Fibroblast of lung (primary cell): ENCODE measurements around the gene CCNE1. TPM values are rescaled to one million over a fixed set of nuclear protein-coding genes. Genes with fewer than 3 reads are reported as not detected.
A peak's percentile ranks its signal among the peaks of the same experiment; 100 is the strongest.

Experiments used
- DNase-seq, 2 donors: peaks; one replicate each; pipeline versions ENCODE4 v3.0.0 to v3.0.0-alpha.2; 2010; ENCODE audit warnings: low read depth in 2 of 2
- H2AFZ ChIP-seq: 2 replicates; pipeline ENCODE4 v1.5.1; 2012; ENCODE audit warnings: low read length, control low read depth, inconsistent platforms
- H3K27ac ChIP-seq: 2 replicates; pipeline ENCODE4 v1.5.1; 2011; ENCODE audit warnings: low read length, control low read depth; ENCODE audit not compliant: insufficient read depth
- H3K27me3 ChIP-seq: 2 replicates; pipeline ENCODE4 v1.5.1; 2011; ENCODE audit warnings: mild to moderate bottlenecking, low read length; ENCODE audit not compliant: control insufficient read depth, insufficient read depth
- H3K36me3 ChIP-seq: 2 replicates; pipeline ENCODE4 v1.5.1; 2011; ENCODE audit warnings: low read length; ENCODE audit not compliant: control insufficient read depth, insufficient read depth
- H3K4me1 ChIP-seq: 2 replicates; pipeline ENCODE4 v1.5.1; 2011; ENCODE audit warnings: low read length; ENCODE audit not compliant: control insufficient read depth, insufficient read depth; ENCODE audit errors: extremely low read depth
- H3K4me2 ChIP-seq: 2 replicates; pipeline ENCODE4 v1.5.1; 2011; ENCODE audit warnings: low read length, control low read depth; ENCODE audit not compliant: insufficient read depth; ENCODE audit errors: extremely low read depth
- H3K4me3 ChIP-seq, 4 experiments: fragments of 200-600 bp in 1 of 4; sonication (generic) in 1 of 4; replicated peaks in 1 of 4; 2 replicates each; pipeline ENCODE4 v1.5.1; 2011 to 2016; ENCODE audit warnings: low read length in 4 of 4, low read depth in 3 of 4, mild to moderate bottlenecking in 3 of 4, control low read depth in 2 of 4, inconsistent platforms in 1 of 4, mixed read lengths in 1 of 4; ENCODE audit not compliant: insufficient read depth in 1 of 4; ENCODE audit errors: control extremely low read depth in 1 of 4
- H3K79me2 ChIP-seq: 2 replicates; pipeline ENCODE4 v1.5.1; 2012; ENCODE audit warnings: mild to moderate bottlenecking, low read length, inconsistent platforms; ENCODE audit not compliant: control insufficient read depth, insufficient read depth
- H3K9ac ChIP-seq: 2 replicates; pipeline ENCODE4 v1.5.1; 2011; ENCODE audit warnings: mild to moderate bottlenecking, low read length, control low read depth; ENCODE audit not compliant: insufficient read depth
- H3K9me3 ChIP-seq: 2 replicates; pipeline ENCODE4 v1.5.1; 2012; ENCODE audit warnings: low read depth, low read length; ENCODE audit not compliant: control insufficient read depth, insufficient read depth
- H4K20me1 ChIP-seq: 2 replicates; pipeline ENCODE4 v1.5.1; 2011; ENCODE audit warnings: low read length; ENCODE audit not compliant: control insufficient read depth, insufficient read depth; ENCODE audit errors: extremely low read depth
- CTCF ChIP-seq, 2 donors: IDR thresholded peaks in 1 of 2; conservative IDR thresholded peaks in 1 of 2; 1 replicate in 1 of 2; 2 replicates in 1 of 2; pipeline ENCODE4 v1.5.1; 2011 to 2012; ENCODE audit warnings: low read length in 2 of 2, control low read depth in 1 of 2, inconsistent platforms in 1 of 2, low read depth in 1 of 2, mild to moderate bottlenecking in 1 of 2
- EZH2 ChIP-seq: IDR thresholded peaks from 2 replicates; pipeline ENCODE4 v1.5.1; 2012; ENCODE audit warnings: low read length, control low read depth, mild to moderate bottlenecking; ENCODE audit errors: missing control alignments
- polyA plus RNA-seq, 2 donors: library from polyadenylated mRNA; depleted of rRNA in 1 of 2; stranded (reverse) in 1 of 2; unstranded in 1 of 2; fragments of >200 nt; gene quantifications; 2 replicates each; pipeline ENCODE4 v1.2.1, GENCODE V29; 2011 to 2012; ENCODE audit warnings: missing spikeins in 1 of 2
- total RNA-seq: library from RNA; depleted of rRNA; stranded (reverse); fragments of >200 nt; gene quantifications from 2 replicates; pipeline ENCODE4 v1.2.1, GENCODE V29; 2014

Gene CCNE1
- total and polyA plus RNA-seq, 2 donors (not counting 1 experiment from before 2014, with no cell fraction given): 4.8 to 5.3 TPM

- H3K27me3 ChIP-seq: peaks cover 12% of the 10 kb centered on the region
- no peak overlapping the region for H2AFZ ChIP-seq
- no peak overlapping the region for H3K4me2 ChIP-seq
- no peaks in the 10 kb centered on the region for H3K9me3 ChIP-seq
- no peak overlapping the region for H3K9ac ChIP-seq
- DNase-seq: no peak
- peaks cover 2% of the 10 kb centered on the region for H3K4me1 ChIP-seq
- H3K27ac ChIP-seq: no peak overlapping the region
- no peaks in the 10 kb centered on the region for H3K36me3 ChIP-seq
- H3K79me2 ChIP-seq: no peaks in the 10 kb centered on the region
- H3K4me3 ChIP-seq: no peak overlapping the region
- no peaks in the 10 kb centered on the region for H4K20me1 ChIP-seq
- TF ChIP-seq EZH2: no peak
- TF ChIP-seq CTCF (conservative IDR thresholded peaks at IDR 0.05 in 1 of 2, IDR thresholded peaks at IDR 0.05 in 1 of 2; ENCODE audit: low read depth in 1 of 2, low read length in 2 of 2): no peak
These were observed 29.4 kb downstream of the CCNE1 start for GRCh38 chr19:29841209-29841558.

- Histone ChIP-seq H2AFZ (no peak overlapping the region), H3K4me2 (no peak overlapping the region), H3K36me3 (no peaks in the 10 kb centered on the region), H3K9me3 (no peaks in the 10 kb centered on the region), H3K4me3 (no peak overlapping the region), H3K4me1 (peaks cover 2% of the 10 kb centered on the region), H3K27ac (no peak overlapping the region), H3K9ac (no peak overlapping the region), H3K27me3 (peaks cover 12% of the 10 kb centered on the region), H3K79me2 (no peaks in the 10 kb centered on the region), H4K20me1 (no peaks in the 10 kb centered on the region)
- DNase-seq: peak in 1 of 2 donors; percentile 49
- TF ChIP-seq CTCF (conservative IDR thresholded peaks at IDR 0.05 in 1 of 2, IDR thresholded peaks at IDR 0.05 in 1 of 2; ENCODE audit: low read depth in 1 of 2, low read length in 2 of 2) (no peak), EZH2 (no peak)
These were observed 30.0 kb downstream of the CCNE1 start for GRCh38 chr19:29841559-29842367.

- Histone ChIP-seq H3K27me3 (peaks cover 12% of the 10 kb centered on the region), H3K27ac (no peak overlapping the region)
These were observed 30.8 kb downstream of the CCNE1 start for GRCh38 chr19:29842471-29843179.

More at GRCh38 chr19:29842471-29843179, 30.8 kb downstream of the CCNE1 start:
- TF ChIP-seq EZH2 (no peak), CTCF (conservative IDR thresholded peaks at IDR 0.05 in 1 of 2, IDR thresholded peaks at IDR 0.05 in 1 of 2; ENCODE audit: low read depth in 1 of 2, low read length in 2 of 2) (no peak)
- Histone ChIP-seq H3K4me3 (no peak overlapping the region), H3K9me3 (no peaks in the 10 kb centered on the region), H3K36me3 (no peaks in the 10 kb centered on the region), H3K9ac (no peak overlapping the region), H3K79me2 (no peaks in the 10 kb centered on the region), H2AFZ (no peak overlapping the region), H3K4me2 (no peak overlapping the region), H3K4me1 (peaks cover 2% of the 10 kb centered on the region), H4K20me1 (no peaks in the 10 kb centered on the region)
- DNase-seq: no peak
